HepG2 (cell line): ENCODE data around the gene INHBB. TPM values are rescaled to one million over a fixed set of nuclear protein-coding genes. Genes with fewer than 3 reads are reported as not detected.

Source experiments
- ARNTL ChIP-seq: sonication (generic); formaldehyde crosslinking; IDR thresholded peaks from 2 replicates; pipeline ENCODE4 v1.4.0; 2020; ENCODE audit warnings: mild to moderate bottlenecking, missing genetic modification reagents
- CHCHD3 ChIP-seq: sonication (generic); formaldehyde crosslinking; IDR thresholded peaks from 2 replicates; pipeline ENCODE4 v1.8.0; 2022; ENCODE audit warnings: mild to moderate bottlenecking, missing genetic modification reagents, moderate library complexity
- DNMT1 ChIP-seq: sonication (generic); formaldehyde crosslinking; IDR thresholded peaks from 2 replicates; pipeline ENCODE4 v1.5.1; 2020; ENCODE audit warnings: mild to moderate bottlenecking, missing genetic modification reagents
- ISX ChIP-seq: sonication (generic); formaldehyde crosslinking; conservative IDR thresholded peaks from 2 replicates; pipeline ENCODE4 v1.5.0; 2020; ENCODE audit warnings: missing genetic modification reagents
- KAT8 ChIP-seq: IDR thresholded peaks from 2 replicates; pipeline ENCODE4 v1.6.1; 2016; ENCODE audit warnings: missing genetic modification reagents, missing compliant biosample characterization
- KDM2A ChIP-seq: sonication (generic); formaldehyde crosslinking; IDR thresholded peaks from 2 replicates; pipeline ENCODE4 v1.4.0; 2020; ENCODE audit warnings: low read depth, missing genetic modification reagents, borderline replicate concordance
- MLX ChIP-seq: IDR thresholded peaks from 2 replicates; pipeline ENCODE4 v1.6.1; 2016
- MZF1 ChIP-seq: sonication (generic); formaldehyde crosslinking; IDR thresholded peaks from 2 replicates; pipeline ENCODE4 v1.8.1; 2023; ENCODE audit warnings: mild to moderate bottlenecking, missing genetic modification reagents, borderline replicate concordance
- SMAD9 ChIP-seq: sonication (generic); formaldehyde crosslinking; IDR thresholded peaks from 2 replicates; pipeline ENCODE4 v1.5.1; 2020; ENCODE audit warnings: mild to moderate bottlenecking, missing genetic modification reagents
- SMYD3 ChIP-seq: sonication (generic); formaldehyde crosslinking; IDR thresholded peaks from 2 replicates; pipeline ENCODE4 v1.8.1; 2023; ENCODE audit warnings: mild to moderate bottlenecking, missing genetic modification reagents
- TFAP4 ChIP-seq: sonication (generic); IDR thresholded peaks from 2 replicates; pipeline ENCODE4 v1.6.1; 2016; ENCODE audit warnings: low read depth, borderline replicate concordance
- TFDP2 ChIP-seq: sonication (generic); formaldehyde crosslinking; IDR thresholded peaks from 2 replicates; pipeline ENCODE4 v1.4.0; 2020; ENCODE audit warnings: missing genetic modification reagents
- TIGD3 ChIP-seq: sonication (generic); formaldehyde crosslinking; IDR thresholded peaks from 2 replicates; pipeline ENCODE4 v1.5.1; 2020; ENCODE audit warnings: mild to moderate bottlenecking, missing genetic modification reagents, borderline replicate concordance
- ZBTB39 ChIP-seq: sonication (generic); formaldehyde crosslinking; IDR thresholded peaks from 2 replicates; pipeline ENCODE4 v1.5.0; 2020; ENCODE audit warnings: missing genetic modification reagents
- ZNF280B ChIP-seq: sonication (generic); formaldehyde crosslinking; IDR thresholded peaks from 2 replicates; pipeline ENCODE4 v1.5.0; 2020; ENCODE audit warnings: missing genetic modification reagents, mild to moderate bottlenecking, borderline replicate concordance
- ZNF333 ChIP-seq: sonication (generic); formaldehyde crosslinking; IDR thresholded peaks from 2 replicates; pipeline ENCODE4 v1.4.0; 2020; ENCODE audit warnings: mild to moderate bottlenecking, missing genetic modification reagents, borderline replicate concordance
- ZNF44 ChIP-seq: sonication (generic); formaldehyde crosslinking; IDR thresholded peaks from 2 replicates; pipeline ENCODE4 v1.5.1; 2020; ENCODE audit warnings: mild to moderate bottlenecking, missing genetic modification reagents
- ZNF460 ChIP-seq: sonication (generic); formaldehyde crosslinking; IDR thresholded peaks from 2 replicates; pipeline ENCODE4 v1.5.1; 2020; ENCODE audit warnings: missing genetic modification reagents, mild to moderate bottlenecking, borderline replicate concordance
- ZNF530 ChIP-seq: sonication (generic); formaldehyde crosslinking; IDR thresholded peaks from 2 replicates; pipeline ENCODE4 v1.5.0; 2020; ENCODE audit warnings: low read depth, mild to moderate bottlenecking, missing genetic modification reagents
- ZNF629 ChIP-seq: sonication (generic); formaldehyde crosslinking; conservative IDR thresholded peaks from 2 replicates; pipeline ENCODE4 v1.5.0; 2020; ENCODE audit warnings: missing genetic modification reagents
- ZNF75D ChIP-seq: sonication (generic); formaldehyde crosslinking; IDR thresholded peaks from 2 replicates; pipeline ENCODE4 v1.8.1; 2023; ENCODE audit warnings: missing genetic modification reagents, mild to moderate bottlenecking, borderline replicate concordance
- ZNF792 ChIP-seq: IDR thresholded peaks from 2 replicates; pipeline ENCODE4 v1.6.1; 2016
- polyA plus RNA-seq, 8 experiments: library from polyadenylated mRNA; depleted of rRNA in 3 of 8; stranded (reverse) in 7 of 8; unstranded in 1 of 8; fragments of >200 nt; fragmentation: Illumina TruSeq in 4 of 8; extraction: Trizol in 4 of 8; gene quantifications; 2 replicates each; pipeline versions ENCODE4 v1.2.1 to v1.2.3, GENCODE V29; 2011 to 2016; ENCODE audit warnings: low read depth in 4 of 8, missing spikeins in 1 of 8, mixed read lengths in 1 of 8; ENCODE audit not compliant: insufficient read depth in 1 of 8
- total RNA-seq, 5 experiments: library from RNA; depleted of rRNA; stranded (reverse); fragments of >200 nt; fragmentation: Illumina TruSeq; extraction: Trizol; gene quantifications; 2 replicates each; pipeline ENCODE4 v1.2.3, GENCODE V29; 2016; ENCODE audit warnings: low read depth in 1 of 5

INHBB gene
- total and polyA plus RNA-seq, 2 of the 13 experiments (the other 11 are each of a cell fraction or from before 2014, with no cell fraction given): 0.20 to 1.7 TPM

GRCh38 chr2:120398996-120399888, 53.3 kb downstream of the INHBB start (continued):
- peak; percentile 17; the same call in 1 of the 2 replicates for TF ChIP-seq TFDP2 (CRISPR knock-in tag)
- peak; percentile 78 for TF ChIP-seq KDM2A (CRISPR knock-in tag)
- TF ChIP-seq SMYD3 (CRISPR knock-in tag): no peak
- no peak for TF ChIP-seq ZBTB39 (CRISPR knock-in tag)
- peak; percentile 87 for TF ChIP-seq ZNF792 (CRISPR knock-in tag)
- peak; percentile 67; the same call in 1 of the 2 replicates for TF ChIP-seq KAT8
- TF ChIP-seq MZF1 (CRISPR knock-in tag): no peak
- no peak for TF ChIP-seq ZNF280B
- TF ChIP-seq SMAD9: no peak
- peak; percentile 79 for TF ChIP-seq MLX
- peak; percentile 98 for TF ChIP-seq ARNTL (CRISPR knock-in tag)
- 0 out of 2 replicates have a peak, but pooled peaks have one; percentile 32 for TF ChIP-seq ZNF44 (CRISPR knock-in tag)
- no peak for TF ChIP-seq ZNF530 (CRISPR knock-in tag)
- TF ChIP-seq ZNF460 (CRISPR knock-in tag): no peak
- TF ChIP-seq ZNF75D: no peak
- TF ChIP-seq TIGD3 (CRISPR knock-in tag): no peak
- peak; percentile 56; the same call in 1 of the 2 replicates for TF ChIP-seq TFAP4
- TF ChIP-seq DNMT1 (CRISPR knock-in tag): no peak
- TF ChIP-seq ISX: no peak
- no peak for TF ChIP-seq CHCHD3 (CRISPR knock-in tag)
- peak; percentile 35; the same call in 1 of the 2 replicates for TF ChIP-seq ZNF333
- TF ChIP-seq ZNF629 (CRISPR knock-in tag): peak; percentile 49; the same call in 1 of the 2 replicates
